CD4-positive, alpha-beta T cell treated with Interleukin-15 for 1 hour (primary cell): Measurements from ENCODE around the gene SHC4.

Experiments
- DNase-seq: peaks from one replicate; pipeline ENCODE4 v3.0.0-alpha.2; 2020

The SHC4 gene

DNA sequence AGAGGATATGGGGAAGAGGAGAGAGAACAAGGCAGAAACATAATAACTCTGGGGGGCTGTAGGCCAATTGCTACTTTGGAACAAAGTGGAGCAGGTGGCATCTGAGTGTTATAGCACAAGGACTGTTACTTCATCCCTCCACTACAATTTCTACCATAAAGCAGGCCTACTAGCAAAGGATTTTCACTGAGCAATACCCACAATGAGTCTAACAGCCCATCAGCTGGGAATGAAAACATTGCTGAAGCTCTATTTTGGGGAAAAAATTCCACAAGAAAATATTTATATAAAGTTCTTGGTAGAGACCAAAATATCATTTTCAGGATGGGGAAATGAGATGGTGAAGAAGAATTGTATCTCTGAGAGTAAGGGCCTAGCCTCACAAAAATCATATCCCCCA is 3.6 kb upstream of the SHC4 start:
- no peak for DNase-seq

- no peak for DNase-seq
Observed at GRCh38 chr15:48966595-48967301, 3.0 kb upstream of the SHC4 start.

- DNase-seq, result no peak
Observed at GRCh38 chr15:48965972-48966371, 2.3 kb upstream of the SHC4 start.

- DNase-seq, result no peak
Observed at GRCh38 chr15:48964898-48965297, 1.2 kb upstream of the SHC4 start.

GRCh38 chr15:48962662-48963523 is 826 bp downstream of the SHC4 start:
- DNase-seq, result no peak

- DNase-seq, result no peak
Observed at GRCh38 chr15:48955967-48956366, 7.8 kb downstream of the SHC4 start.

- DNase-seq, result no peak
Observed at GRCh38 chr15:48955370-48955769, 8.3 kb downstream of the SHC4 start.

DNA sequence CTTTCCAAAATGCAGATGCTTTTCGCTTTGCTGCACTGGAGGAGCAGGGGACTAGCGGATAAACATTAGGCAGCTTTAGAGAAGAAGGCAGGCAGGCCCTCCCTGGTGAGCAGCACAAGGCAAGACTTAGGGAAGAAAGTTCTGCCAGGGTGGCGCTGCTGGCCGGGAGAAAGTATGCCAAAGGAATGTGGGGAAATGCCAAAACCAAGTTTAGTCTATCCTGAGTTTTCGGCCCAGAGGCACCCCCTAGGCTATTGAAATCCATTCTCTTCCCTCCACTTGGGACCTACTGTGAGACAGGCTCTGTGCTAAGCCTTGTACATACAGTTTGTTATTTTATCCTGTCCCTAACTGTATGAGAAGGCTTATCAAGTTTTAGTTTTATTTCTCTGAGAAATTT is 9.2 kb downstream of the SHC4 start:
- no peak for DNase-seq

GRCh38 chr15:48946840-48947187 is 16.9 kb downstream of the SHC4 start:
- DNase-seq, result no peak

GRCh38 chr15:48946074-48946839 is 17.5 kb downstream of the SHC4 start:
- DNase-seq, result no peak

GRCh38 chr15:48945386-48945785 is 18.3 kb downstream of the SHC4 start:
- DNase-seq, result no peak

GRCh38 chr15:48941904-48942303 is 21.8 kb downstream of the SHC4 start:
- no peak for DNase-seq

GRCh38 chr15:48940508-48940907 is 23.2 kb downstream of the SHC4 start:
- no peak for DNase-seq

DNA sequence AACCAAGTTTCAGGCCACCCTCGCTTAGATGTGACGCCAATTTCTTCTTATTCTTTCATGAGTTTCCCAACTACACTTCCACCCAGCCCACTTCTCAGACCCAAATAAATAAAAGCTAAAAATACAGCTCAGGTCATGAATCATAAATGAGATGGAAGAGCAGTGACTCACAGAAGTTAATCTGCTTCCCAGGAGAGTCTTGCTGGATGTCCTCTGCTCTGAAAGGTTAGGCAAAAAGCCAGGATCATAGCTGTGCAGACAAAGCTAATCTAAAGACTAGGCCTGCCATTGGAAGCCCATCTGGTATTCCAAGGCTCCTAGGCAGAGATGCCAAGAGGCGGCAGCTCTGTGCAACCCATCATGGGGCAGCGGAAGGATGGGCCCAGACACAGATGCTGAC is 24.1 kb downstream of the SHC4 start:
- DNase-seq, result no peak

- no peak for DNase-seq
Observed at GRCh38 chr15:48937886-48938285, 25.8 kb downstream of the SHC4 start.

- DNase-seq, result no peak
Observed at GRCh38 chr15:48936666-48937065, 27.1 kb downstream of the SHC4 start.

- DNase-seq, result no peak
Observed at GRCh38 chr15:48935236-48935635, 28.5 kb downstream of the SHC4 start.

- no peak for DNase-seq
Observed at GRCh38 chr15:48930735-48931134, 33.0 kb downstream of the SHC4 start.

DNA sequence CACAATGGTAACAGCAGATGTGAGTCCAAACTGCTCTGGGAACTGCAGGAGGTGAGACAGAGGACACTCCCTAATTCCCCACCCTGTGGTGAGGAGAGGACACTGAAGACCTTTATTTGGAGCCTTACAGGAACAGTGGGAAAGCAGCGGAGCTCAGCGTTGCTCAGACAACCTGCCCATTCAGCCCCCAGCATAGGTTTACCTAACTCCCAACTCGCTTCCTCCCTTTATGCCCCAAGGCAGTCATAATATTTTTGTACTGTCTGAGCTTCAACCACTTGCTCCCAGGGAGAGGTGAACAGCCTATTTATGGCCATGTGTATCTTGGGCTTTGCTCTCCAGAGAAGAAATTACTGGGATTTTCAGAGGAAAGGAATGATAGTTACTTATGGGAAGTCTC is 34.1 kb downstream of the SHC4 start:
- no peak for DNase-seq

DNA sequence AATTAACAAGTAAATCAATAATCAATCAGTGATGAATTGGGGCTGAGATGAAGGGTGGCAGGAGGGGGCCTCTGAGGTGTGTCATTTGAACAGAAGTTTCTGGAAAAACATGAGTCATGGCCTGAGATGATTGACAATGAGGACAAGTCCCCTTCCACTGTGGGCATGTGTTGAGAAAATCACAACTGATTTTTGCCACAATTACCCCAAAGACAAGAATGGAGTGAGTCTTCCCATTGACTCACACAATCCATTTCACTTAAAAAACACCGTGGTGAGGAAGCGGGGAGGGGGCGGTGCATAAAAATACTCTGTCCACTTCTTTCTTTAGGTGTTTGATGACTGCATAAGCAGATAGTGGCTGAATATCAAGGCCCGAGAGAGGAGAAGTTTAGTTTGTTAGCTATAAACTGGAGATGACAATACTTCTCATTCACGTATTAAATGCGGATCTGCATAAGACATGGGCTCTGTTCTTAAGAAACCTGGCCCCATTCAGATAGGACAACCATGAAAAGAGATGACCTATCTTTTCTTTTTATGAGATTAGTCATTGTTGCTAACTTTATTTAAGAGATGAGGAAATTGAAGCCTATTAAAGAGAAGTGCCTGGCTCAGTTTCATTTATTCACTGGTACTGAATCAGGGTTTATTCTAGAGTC is 34.7 kb downstream of the SHC4 start:
- no peak for DNase-seq

DNA sequence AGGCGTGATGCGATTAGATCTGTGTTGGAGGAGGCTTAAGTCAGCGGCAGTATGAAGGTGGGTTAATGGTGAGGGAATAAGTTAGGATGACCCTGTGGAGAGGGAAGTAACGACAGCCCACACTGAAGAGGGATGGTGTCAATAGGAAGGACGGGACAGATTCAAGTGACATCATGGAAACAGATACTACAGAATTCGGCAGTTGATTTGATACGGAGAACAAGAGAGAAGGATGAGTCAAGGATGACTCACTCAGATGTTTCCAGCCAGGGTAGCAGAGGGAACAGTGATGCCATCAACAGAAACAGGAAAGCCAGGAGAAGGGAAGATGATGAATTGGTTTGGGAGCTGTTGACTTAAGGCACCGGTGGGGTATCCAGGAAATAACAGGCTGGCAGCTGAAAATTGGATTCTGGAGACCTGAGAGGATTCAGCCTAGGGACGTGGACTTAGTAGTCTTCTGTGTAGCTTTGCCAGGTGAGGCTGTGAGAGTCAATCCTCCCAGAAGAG is 38.0 kb downstream of the SHC4 start:
- no peak for DNase-seq

GRCh38 chr15:48924528-48925393 is 39.0 kb downstream of the SHC4 start:
- DNase-seq, result no peak
